HL-60 (cell line): ENCODE measurements around the gene DNAH10.

ENCODE experiments used
- CTCF ChIP-seq: IDR thresholded peaks from one replicate; pipeline ENCODE4 v1.5.1; 2011; ENCODE audit warnings: low read length, control low read depth, inconsistent platforms; ENCODE audit not compliant: insufficient read depth
- GABPA ChIP-seq: IDR thresholded peaks from 2 replicates; pipeline ENCODE4 v1.6.1; 2012; ENCODE audit warnings: low read depth
- REST ChIP-seq: IDR thresholded peaks from 2 replicates; pipeline ENCODE4 v1.6.1; 2012; ENCODE audit warnings: low read depth; ENCODE audit not compliant: insufficient replicate concordance

- TF ChIP-seq CTCF (no peak), REST (no peak), GABPA (no peak)
These were observed 66.9 kb downstream of the DNAH10 start for GRCh38 chr12:123828854-123829547.
